Activated CD8-positive, alpha-beta T cell treated with anti-CD3 and anti-CD28 coated beads, Interleukin-2, amount 10 ng/mL, durations not matched to agents 7 days and 5 days (primary cell): ENCODE measurements around the gene DIP2C. TPM values are rescaled to one million over a fixed set of nuclear protein-coding genes. Genes with fewer than 3 reads are reported as not detected.

Experiments used
- ATAC-seq: fragments of 150-1000 bp; cut with Tn5 transposase; one replicate; pipeline ENCODE4 v1.10.0; 2021; ENCODE audit warnings: moderate library complexity
- CTCF ChIA-PET: fragments of 350-600 bp; sonication (Branson Sonifier 250); formaldehyde crosslinking; loops from one replicate; lab custom pipeline; 2021; ENCODE audit warnings: antibody characterized with exemption; lab: Charles Lee
- POLR2A ChIA-PET: fragments of 350-600 bp; sonication (Branson Sonifier 250); formaldehyde crosslinking; loops from one replicate; lab custom pipeline; 2021; ENCODE audit warnings: antibody characterized with exemption; lab: Charles Lee
- DNase-seq: peaks from one replicate; pipeline ENCODE4 v3.0.0-alpha.2; 2020
- H3K27ac Mint-ChIP-seq: one replicate; pipeline ENCODE4 v1.8.0; 2021; ENCODE audit warnings: mild to moderate bottlenecking, mixed read lengths
- H3K27me3 Mint-ChIP-seq: one replicate; pipeline ENCODE4 v1.8.0; 2021; ENCODE audit warnings: low read depth, mixed read lengths
- H3K36me3 Mint-ChIP-seq: one replicate; pipeline ENCODE4 v1.8.0; 2021; ENCODE audit warnings: low read depth, mixed read lengths
- H3K4me1 Mint-ChIP-seq: one replicate; pipeline ENCODE4 v1.8.0; 2021; ENCODE audit warnings: low read depth, mixed read lengths
- H3K4me3 Mint-ChIP-seq: one replicate; pipeline ENCODE4 v1.8.0; 2021; ENCODE audit warnings: mild to moderate bottlenecking, mixed read lengths
- H3K9me3 Mint-ChIP-seq: one replicate; pipeline ENCODE4 v1.8.0; 2022; ENCODE audit warnings: mixed read lengths; ENCODE audit not compliant: insufficient read depth
- total RNA-seq, 2 experiments: library from RNA; stranded (reverse); gene quantifications; one replicate each; pipeline ENCODE4 v1.2.3, GENCODE V29; 2021

DIP2C gene
- total RNA-seq, 2 experiments from 2014 or later: 0.34 to 0.39 TPM

DNA sequence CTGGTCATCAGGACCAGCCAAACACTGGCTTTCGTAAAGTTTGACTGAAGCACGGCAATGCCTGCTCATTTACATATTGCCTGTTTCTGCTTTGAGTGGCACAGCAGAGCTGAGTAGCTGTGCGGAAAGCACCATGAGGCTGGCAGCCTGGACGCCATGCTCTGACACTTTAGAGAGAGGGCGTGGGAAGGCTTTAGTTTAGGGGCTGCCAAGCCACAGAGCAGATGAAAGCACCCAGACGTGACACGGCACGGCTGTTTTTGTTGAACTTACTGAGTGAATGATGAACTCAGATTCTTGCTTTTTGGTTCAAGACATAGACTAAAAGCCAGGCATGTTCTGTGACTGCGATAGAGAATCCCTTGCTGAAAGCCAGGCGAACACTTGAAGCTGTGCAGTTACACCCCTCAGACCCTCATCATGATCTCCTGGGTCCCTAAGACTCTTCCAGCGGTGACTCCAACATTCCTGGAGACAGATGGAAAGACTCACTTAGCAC, 372.1 kb downstream of the DIP2C start:
- Mint-ChIP-seq H3K4me3 (no peak overlapping the region), H3K36me3 (no peaks in the 10 kb centered on the region), H3K4me1 (peaks cover 18% of the 10 kb centered on the region), H3K27me3 (no peaks in the 10 kb centered on the region), H3K9me3 (no peaks in the 10 kb centered on the region), H3K27ac (peak overlapping the region; percentile 41)
- ATAC-seq: no peak
- ChIA-PET POLR2A (no interaction called here), CTCF (interaction anchor here (1.1 kb wide), 1 partner anchor 12 kb away, joined by 3 read pairs; no protein-coding TSS in a partner anchor)
- no peak for DNase-seq

DNA sequence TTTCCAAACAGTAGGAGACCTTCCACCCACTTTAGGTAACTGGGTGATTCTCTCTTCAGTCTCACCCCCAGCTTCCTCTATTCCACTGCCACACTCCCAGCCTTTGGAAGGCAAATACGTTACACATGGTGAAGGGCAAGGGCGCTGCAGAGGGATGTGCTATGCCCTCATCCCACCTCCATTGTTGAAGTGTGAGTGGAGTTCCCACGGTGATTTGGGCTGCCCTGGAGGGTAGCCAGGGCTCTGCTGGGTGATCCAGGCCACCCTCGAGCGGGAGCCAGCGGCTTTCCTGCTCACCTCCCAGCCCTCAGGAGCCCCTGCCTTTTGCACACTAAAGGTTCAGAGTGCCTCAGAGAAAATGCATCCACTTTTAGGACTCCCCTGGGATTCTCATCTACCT, 373.1 kb downstream of the DIP2C start:
- H3K36me3 Mint-ChIP-seq: no peaks in the 10 kb centered on the region
- H3K4me1 Mint-ChIP-seq: peaks cover 18% of the 10 kb centered on the region
- POLR2A ChIA-PET: no interaction called here
- no peak overlapping the region for H3K27ac Mint-ChIP-seq
- no peaks in the 10 kb centered on the region for H3K27me3 Mint-ChIP-seq
- H3K9me3 Mint-ChIP-seq: no peaks in the 10 kb centered on the region
- H3K4me3 Mint-ChIP-seq: no peak overlapping the region
- CTCF ChIA-PET: no interaction called here
- DNase-seq (no peak), ATAC-seq (no peak)

DNA sequence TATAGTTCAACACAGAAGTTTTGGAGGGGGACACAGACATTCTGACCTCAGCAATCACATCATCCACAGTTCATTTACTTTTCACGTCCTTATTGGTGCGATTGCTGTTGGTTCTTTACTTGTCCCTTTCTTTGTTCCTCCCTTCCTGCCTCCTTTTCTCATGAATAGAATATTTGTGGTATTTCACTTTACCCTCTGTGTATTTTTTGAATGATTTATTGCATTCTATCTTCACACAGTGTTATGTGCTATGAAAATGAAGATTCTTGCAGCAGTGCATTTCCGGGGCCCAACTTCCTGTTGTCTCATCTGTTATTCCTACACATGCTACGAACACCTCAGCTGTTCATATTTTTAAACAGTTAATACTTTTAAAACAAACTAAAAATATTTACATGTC, 374.6 kb downstream of the DIP2C start:
- no peaks in the 10 kb centered on the region for H3K27me3 Mint-ChIP-seq
- no peak overlapping the region for H3K4me3 Mint-ChIP-seq
- POLR2A ChIA-PET: interaction anchor here (1.1 kb wide), 1 partner anchor 8 kb away, joined by 3 read pairs; no protein-coding TSS in a partner anchor
- peak overlapping the region; percentile 47 for H3K27ac Mint-ChIP-seq
- no peaks in the 10 kb centered on the region for H3K9me3 Mint-ChIP-seq
- no peak for ATAC-seq
- no peaks in the 10 kb centered on the region for H3K36me3 Mint-ChIP-seq
- CTCF ChIA-PET: no interaction called here
- DNase-seq: no peak
- H3K4me1 Mint-ChIP-seq: peaks cover 18% of the 10 kb centered on the region

DNA sequence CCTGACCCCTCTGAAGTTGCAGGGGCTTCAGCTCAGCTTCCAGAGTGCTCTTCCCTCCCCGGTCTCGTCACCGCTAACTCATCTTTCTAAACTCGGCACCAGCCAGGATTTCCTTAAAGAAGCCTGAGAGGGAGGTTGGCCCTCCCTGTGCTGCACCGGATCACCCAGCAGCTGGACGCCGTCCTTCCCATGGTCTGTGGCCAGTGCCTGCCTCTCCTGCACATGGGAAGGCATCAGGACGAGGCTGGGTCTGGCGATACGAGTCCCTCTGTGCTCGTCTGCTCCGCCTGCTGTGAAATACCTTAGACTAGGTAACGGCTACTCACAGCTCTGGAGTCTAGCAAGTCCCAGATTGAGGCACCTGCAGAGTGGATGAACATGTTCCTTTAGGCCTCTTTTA, 375.1 kb downstream of the DIP2C start:
- Mint-ChIP-seq H3K4me1 (peaks cover 18% of the 10 kb centered on the region), H3K27ac (no peak overlapping the region), H3K36me3 (no peaks in the 10 kb centered on the region), H3K27me3 (no peaks in the 10 kb centered on the region), H3K9me3 (no peaks in the 10 kb centered on the region), H3K4me3 (no peak overlapping the region)
- ChIA-PET POLR2A (interaction anchor here (0.8 to 1.1 kb wide), 2 partner anchors 8 to 170 kb away, joined by 3 read pairs; no protein-coding TSS in a partner anchor), CTCF (no interaction called here)
- DNase-seq (no peak), ATAC-seq (no peak)

DNA sequence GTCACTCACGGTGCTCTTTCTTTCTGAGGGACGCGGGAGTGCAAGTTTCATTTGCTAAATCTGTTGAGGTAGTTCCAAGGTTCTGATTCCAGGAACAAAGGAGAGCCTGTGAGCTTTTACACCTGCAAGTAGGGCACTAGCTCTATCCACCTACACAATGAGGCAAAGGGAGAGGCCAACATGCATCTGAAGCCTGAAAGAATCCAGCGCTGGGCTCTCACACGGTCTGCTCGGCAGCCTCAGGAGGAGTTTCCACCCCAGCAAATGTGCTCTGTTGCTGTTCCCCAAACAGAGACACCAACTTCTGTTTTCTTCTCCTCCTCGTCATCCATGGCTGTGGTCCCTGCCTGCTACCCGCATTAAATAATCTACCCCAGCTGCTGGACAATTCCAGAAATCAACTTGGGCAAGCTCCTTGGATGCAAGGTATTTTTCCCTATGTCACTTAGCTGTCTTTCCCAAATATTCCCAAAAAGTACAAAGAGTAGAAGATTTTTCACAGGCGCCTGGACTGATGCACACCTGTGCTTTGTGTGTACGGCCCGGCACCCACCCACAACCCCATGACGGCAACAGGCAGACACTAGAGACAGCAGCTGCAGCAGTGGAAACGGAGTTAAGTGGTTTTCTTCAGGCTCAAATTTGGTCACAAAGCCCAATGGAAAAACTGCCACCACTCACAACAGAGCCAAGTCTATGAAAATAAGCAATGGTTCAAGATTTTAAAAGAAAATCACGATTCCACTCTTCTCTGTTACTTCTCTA, 377.4 kb downstream of the DIP2C start:
- DNase-seq (no peak), ATAC-seq (no peak)
- Mint-ChIP-seq H3K4me1 (peaks cover 12% of the 10 kb centered on the region), H3K9me3 (no peaks in the 10 kb centered on the region), H3K36me3 (no peaks in the 10 kb centered on the region), H3K27me3 (no peaks in the 10 kb centered on the region), H3K27ac (no peak overlapping the region), H3K4me3 (no peak overlapping the region)
- ChIA-PET CTCF (interaction anchor here (1.8 kb wide), 1 partner anchor 17 kb away, joined by 6 read pairs; no protein-coding TSS in a partner anchor), POLR2A (no interaction called here)

DNA sequence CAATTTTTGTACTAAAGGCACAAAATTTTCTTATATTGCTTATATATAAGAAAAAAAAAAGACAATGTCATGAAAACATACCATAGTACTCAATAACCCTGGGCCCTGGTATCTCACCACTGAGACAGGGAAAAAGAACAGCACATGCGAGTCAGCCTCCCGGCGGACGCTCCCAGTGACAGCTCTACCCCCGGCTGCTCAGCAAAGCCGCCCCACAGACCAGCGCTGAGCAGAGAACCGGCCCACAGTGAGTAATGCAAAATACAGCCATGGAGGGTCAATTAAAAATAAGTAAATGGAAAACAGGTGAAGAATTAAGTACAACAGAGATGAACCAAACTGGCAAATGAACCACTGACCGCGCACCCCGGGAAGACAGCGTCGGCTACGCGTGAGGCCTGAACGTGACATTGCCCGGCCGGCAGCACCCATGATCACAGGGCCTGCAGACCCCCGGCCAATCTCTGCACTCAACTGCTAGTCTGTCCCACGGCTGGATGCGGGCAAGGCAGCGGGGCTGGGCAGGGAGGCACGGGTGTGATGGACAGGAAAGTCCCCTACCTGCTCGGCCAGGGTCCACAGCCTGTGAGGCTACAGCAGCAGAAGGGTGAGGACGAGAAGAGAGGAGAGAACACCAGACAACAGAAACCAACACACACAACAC, 378.4 kb downstream of the DIP2C start:
- ChIA-PET POLR2A (no interaction called here), CTCF (no interaction called here)
- DNase-seq (no peak), ATAC-seq (no peak)
- no peaks in the 10 kb centered on the region for H3K9me3 Mint-ChIP-seq
- no peak overlapping the region for H3K27ac Mint-ChIP-seq
- no peaks in the 10 kb centered on the region for H3K36me3 Mint-ChIP-seq
- no peak overlapping the region for H3K4me3 Mint-ChIP-seq
- H3K4me1 Mint-ChIP-seq: peaks cover 15% of the 10 kb centered on the region
- H3K27me3 Mint-ChIP-seq: no peaks in the 10 kb centered on the region

DNA sequence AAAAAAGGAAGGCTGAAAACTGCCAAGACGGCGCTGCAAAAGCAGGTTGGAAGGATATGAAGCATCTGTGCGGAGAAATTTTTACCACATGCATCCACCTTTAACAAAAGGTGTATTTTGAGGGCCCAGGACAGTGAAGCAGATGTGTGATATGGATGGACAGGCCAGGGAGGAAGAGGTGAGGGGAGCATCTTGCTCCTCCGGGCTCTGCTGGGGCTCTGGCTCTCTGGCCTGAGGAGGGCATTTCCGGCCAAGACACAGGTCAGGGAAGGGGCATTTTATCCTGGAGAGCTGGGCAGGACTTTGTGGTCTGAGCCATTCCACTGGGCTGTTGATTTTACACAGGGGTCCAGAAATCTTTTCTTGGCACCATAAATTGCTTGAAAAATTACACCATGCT, 379.1 kb downstream of the DIP2C start:
- Mint-ChIP-seq H3K27me3 (no peaks in the 10 kb centered on the region), H3K27ac (no peak overlapping the region), H3K9me3 (no peaks in the 10 kb centered on the region), H3K36me3 (no peaks in the 10 kb centered on the region), H3K4me1 (peaks cover 13% of the 10 kb centered on the region), H3K4me3 (no peak overlapping the region)
- CTCF ChIA-PET: no interaction called here
- POLR2A ChIA-PET: no interaction called here
- DNase-seq: no peak
- no peak for ATAC-seq

DNA sequence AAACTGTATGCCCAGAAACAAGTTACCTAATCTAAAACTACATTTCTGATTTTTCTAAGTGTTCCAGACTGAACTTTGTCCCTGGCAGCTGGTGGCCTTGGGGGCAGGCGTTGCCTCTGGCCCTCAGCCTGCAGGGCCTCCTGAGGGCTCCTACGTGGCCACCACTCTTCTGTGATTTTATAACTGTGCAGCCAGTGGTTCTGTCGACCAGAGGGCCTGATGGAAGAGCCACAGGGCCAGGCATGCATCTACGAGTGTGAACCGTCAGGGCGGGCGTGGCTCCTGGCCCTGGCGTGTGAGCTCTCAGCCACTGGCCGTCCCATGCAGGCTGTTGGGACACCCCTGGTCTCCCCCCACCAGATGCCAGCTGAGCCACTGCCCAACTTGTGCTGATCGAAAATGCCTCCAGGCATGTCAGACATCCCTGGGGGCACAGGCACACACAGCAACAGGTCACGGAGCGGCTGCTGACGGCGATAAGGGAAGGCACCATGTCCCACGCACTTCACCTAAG, 380.8 kb downstream of the DIP2C start:
- no peaks in the 10 kb centered on the region for H3K27me3 Mint-ChIP-seq
- H3K27ac Mint-ChIP-seq: no peak overlapping the region
- no peaks in the 10 kb centered on the region for H3K36me3 Mint-ChIP-seq
- H3K9me3 Mint-ChIP-seq: no peaks in the 10 kb centered on the region
- no peak overlapping the region for H3K4me3 Mint-ChIP-seq
- ATAC-seq (no peak), DNase-seq (no peak)
- POLR2A ChIA-PET: interaction anchor here (0.7 kb wide), 1 partner anchor 16 kb away, joined by 3 read pairs; no protein-coding TSS in a partner anchor
- H3K4me1 Mint-ChIP-seq: peaks cover 6% of the 10 kb centered on the region
- CTCF ChIA-PET: no interaction called here

DNA sequence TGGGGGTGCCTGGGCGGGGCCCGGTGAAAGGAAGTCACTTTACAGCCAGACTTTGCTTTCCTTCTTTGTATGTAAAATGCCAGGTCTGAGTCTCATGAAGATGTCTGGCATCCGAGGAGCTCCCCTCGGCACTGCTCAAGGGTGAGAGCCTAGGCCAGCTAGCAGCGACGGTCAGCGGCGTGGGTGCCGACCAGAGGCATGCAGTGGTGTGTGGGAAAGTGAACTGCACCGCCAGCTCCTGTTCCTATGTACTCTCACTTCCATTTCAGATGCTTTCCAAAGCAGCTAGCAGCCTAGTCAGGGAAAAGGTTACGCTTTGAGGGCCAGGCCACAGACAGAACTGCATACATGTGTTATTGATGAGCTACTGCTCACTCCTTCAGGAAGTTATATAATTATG, 381.4 kb downstream of the DIP2C start:
- no peak for ATAC-seq
- H3K9me3 Mint-ChIP-seq: no peaks in the 10 kb centered on the region
- H3K4me1 Mint-ChIP-seq: peaks cover 6% of the 10 kb centered on the region
- ChIA-PET POLR2A (interaction anchor here (0.7 kb wide), 1 partner anchor 16 kb away, joined by 3 read pairs; no protein-coding TSS in a partner anchor), CTCF (no interaction called here)
- no peaks in the 10 kb centered on the region for H3K27me3 Mint-ChIP-seq
- no peak overlapping the region for H3K4me3 Mint-ChIP-seq
- no peak for DNase-seq
- H3K36me3 Mint-ChIP-seq: no peaks in the 10 kb centered on the region
- H3K27ac Mint-ChIP-seq: no peak overlapping the region

DNA sequence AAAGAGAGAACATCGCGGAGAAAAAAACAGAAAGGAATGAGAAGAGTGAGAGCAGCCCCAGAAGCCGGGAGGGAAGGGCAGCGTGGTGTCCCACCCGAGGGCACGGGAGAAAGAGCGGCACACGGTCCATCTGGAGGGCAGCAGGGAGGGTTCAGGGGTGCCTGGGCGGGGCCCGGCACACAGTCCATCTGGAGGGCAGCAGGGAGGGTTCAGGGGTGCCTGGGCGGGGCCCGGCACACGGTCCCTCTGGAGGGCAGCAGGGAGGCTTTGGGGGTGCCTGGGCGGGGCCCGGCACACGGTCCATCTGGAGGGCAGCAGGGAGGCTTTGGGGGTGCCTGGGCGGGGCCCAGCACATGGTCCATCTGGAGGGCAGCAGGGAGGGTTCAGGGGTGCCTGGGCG, 381.8 kb downstream of the DIP2C start:
- no peak overlapping the region for H3K4me3 Mint-ChIP-seq
- ATAC-seq: no peak
- CTCF ChIA-PET: no interaction called here

DNA sequence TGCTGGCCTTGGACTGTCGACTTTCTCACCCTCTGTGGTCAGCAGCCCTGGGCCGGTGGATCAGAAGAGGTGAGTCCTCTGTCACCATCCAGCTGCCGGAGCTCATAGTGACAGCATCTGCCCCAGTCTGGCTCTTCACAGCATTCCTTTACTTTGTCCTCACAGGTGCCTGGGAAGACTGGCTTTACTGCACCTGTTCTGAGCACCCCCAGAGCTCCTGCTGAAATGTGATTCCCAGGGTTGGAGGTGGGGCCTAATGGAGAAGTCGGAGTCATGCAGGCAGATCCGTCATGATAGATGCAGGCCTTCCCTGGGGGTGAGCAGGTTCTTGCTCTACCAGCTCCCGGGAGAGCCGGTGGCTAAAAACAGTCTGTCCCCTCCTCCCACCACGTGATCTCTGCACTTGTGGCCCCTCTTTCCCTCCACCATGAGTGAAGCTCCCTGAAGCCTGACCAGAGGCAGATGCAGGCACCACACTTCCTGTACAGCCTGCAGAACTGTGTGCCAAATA, 382.7 kb downstream of the DIP2C start:
- ChIA-PET CTCF (no interaction called here), POLR2A (interaction anchor here (0.8 kb wide), 1 partner anchor 8 kb away, joined by 3 read pairs; no protein-coding TSS in a partner anchor)
- DNase-seq: no peak
- Mint-ChIP-seq H3K27ac (no peak overlapping the region), H3K36me3 (no peaks in the 10 kb centered on the region), H3K9me3 (no peaks in the 10 kb centered on the region), H3K4me1 (peaks cover 6% of the 10 kb centered on the region), H3K27me3 (no peaks in the 10 kb centered on the region), H3K4me3 (no peak overlapping the region)
- ATAC-seq: no peak

More for the DNA sequence above, 381.8 kb downstream of the DIP2C start:
- H3K27me3 Mint-ChIP-seq: no peaks in the 10 kb centered on the region
- DNase-seq: no peak
- no peaks in the 10 kb centered on the region for H3K36me3 Mint-ChIP-seq
- POLR2A ChIA-PET: interaction anchor here (0.7 kb wide), 1 partner anchor 15 kb away, joined by 3 read pairs; no protein-coding TSS in a partner anchor
- H3K4me1 Mint-ChIP-seq: peaks cover 6% of the 10 kb centered on the region
- H3K9me3 Mint-ChIP-seq: no peaks in the 10 kb centered on the region
- peak overlapping the region; percentile 1 for H3K27ac Mint-ChIP-seq
